Hepatocyte (in vitro differentiated cells): ENCODE measurements around the gene TMEM175. TPM values are rescaled to one million over a fixed set of nuclear protein-coding genes. Genes with fewer than 3 reads are reported as not detected.
A peak's percentile ranks its signal among the peaks of the same experiment; 100 is the strongest.

ENCODE experiments used
- DNase-seq: peaks from one replicate; pipeline ENCODE4 v3.0.0-alpha.2; 2016; ENCODE audit warnings: low spot score
- H2AFZ ChIP-seq: fragments of 200-600 bp; sonication (generic); 2 replicates; pipeline ENCODE4 v1.6.0; 2016; ENCODE audit warnings: antibody characterized with exemption, mild to moderate bottlenecking
- H3K27ac ChIP-seq: fragments of 200-600 bp; sonication (generic); 2 replicates; pipeline ENCODE4 v1.5.1; 2016; ENCODE audit warnings: mild to moderate bottlenecking
- H3K27me3 ChIP-seq: fragments of 200-600 bp; sonication (generic); 2 replicates; pipeline ENCODE4 v1.6.1; 2016
- H3K36me3 ChIP-seq: fragments of 200-600 bp; sonication (generic); replicated peaks from 2 replicates; pipeline ENCODE4 v1.5.1; 2016; ENCODE audit warnings: low read depth; ENCODE audit not compliant: insufficient read depth
- H3K4me1 ChIP-seq: fragments of 200-600 bp; sonication (generic); 2 replicates; pipeline ENCODE4 v1.5.1; 2016; ENCODE audit warnings: mild to moderate bottlenecking, moderate library complexity; ENCODE audit not compliant: insufficient read depth
- H3K4me2 ChIP-seq: fragments of 200-600 bp; sonication (generic); 2 replicates; pipeline ENCODE4 v1.6.0; 2016
- H3K4me3 ChIP-seq: fragments of 200-600 bp; sonication (generic); 2 replicates; pipeline ENCODE4 v1.5.1; 2016; ENCODE audit warnings: mild to moderate bottlenecking
- H3K79me2 ChIP-seq: fragments of 200-600 bp; sonication (generic); 2 replicates; pipeline ENCODE4 v1.6.0; 2017; ENCODE audit warnings: mild to moderate bottlenecking
- H3K9me2 ChIP-seq: fragments of 200-600 bp; sonication (generic); replicated peaks from 2 replicates; pipeline ENCODE4 v1.6.0; 2017; ENCODE audit warnings: mild to moderate bottlenecking; ENCODE audit not compliant: insufficient read depth
- H3K9me3 ChIP-seq: fragments of 200-600 bp; sonication (generic); 2 replicates; pipeline ENCODE4 v1.5.1; 2016; ENCODE audit warnings: low read depth, mild to moderate bottlenecking
- H4K20me1 ChIP-seq: fragments of 200-600 bp; sonication (generic); 2 replicates; pipeline ENCODE4 v1.6.0; 2016; ENCODE audit warnings: mild to moderate bottlenecking; ENCODE audit not compliant: insufficient read depth, poor library complexity, severe bottlenecking
- EZH2 ChIP-seq: fragments of 200-600 bp; sonication (generic); IDR thresholded peaks from 2 replicates; pipeline ENCODE4 v1.6.1; 2016; ENCODE audit warnings: antibody characterized with exemption, mild to moderate bottlenecking, borderline replicate concordance
- EZH2phosphoT487 ChIP-seq: fragments of 200-600 bp; sonication (generic); IDR thresholded peaks from one replicate; pipeline ENCODE4 v1.6.1; 2018; ENCODE audit warnings: antibody characterized with exemption, mild to moderate bottlenecking, low read depth, moderate library complexity; ENCODE audit not compliant: unreplicated experiment, severe bottlenecking
- WGBS: methylation state at CpG from one replicate; pipeline ENCODE4 v1.1.6; 2016; ENCODE audit warnings: low lambda C conversion rate; ENCODE audit errors: missing lambda C conversion rate; 5-methylcytosine and 5-hydroxymethylcytosine counted together
- polyA plus RNA-seq: library from polyadenylated mRNA; unstranded; fragments of >200 nt; fragmentation: Nextera tagmentation; extraction: Ambion mirVana; gene quantifications from 2 replicates; pipeline ENCODE4 v1.2.1, GENCODE V29; 2016
- total RNA-seq: library from RNA; depleted of rRNA; stranded (reverse); fragments of >200 nt; gene quantifications from 2 replicates; pipeline ENCODE4 v1.2.3, GENCODE V29; 2014
- TF ChIP-seq, protein P1 (sequence below): fragments of 200-600 bp; sonication (generic); IDR thresholded peaks from 2 replicates; pipeline ENCODE4 v1.5.1; 2016; ENCODE audit warnings: antibody characterized with exemption, mild to moderate bottlenecking; ENCODE audit not compliant: poor library complexity

Gene TMEM175
- total and polyA plus RNA-seq, 2 experiments from 2014 or later: 14.8 to 31.4 TPM

DNA sequence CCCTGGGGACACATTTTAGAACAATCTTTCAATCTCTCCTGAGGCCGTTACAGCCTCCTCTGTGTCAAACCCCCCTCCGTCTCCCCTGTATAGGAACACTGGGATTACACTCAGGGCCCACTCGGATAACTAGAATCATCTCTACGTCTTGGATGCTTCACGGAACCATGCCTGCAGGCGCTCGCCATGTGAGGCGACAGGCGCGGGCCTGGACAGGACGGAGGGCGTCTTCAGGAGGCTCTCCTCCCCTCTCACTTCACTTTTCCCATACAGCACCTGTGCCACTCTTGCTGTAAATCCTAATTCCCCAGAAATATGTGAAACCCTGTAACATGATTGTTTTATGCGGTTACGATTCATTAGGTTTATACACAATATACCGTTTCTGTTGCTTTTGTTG is 50.6 kb downstream of the TMEM175 start:
- no peak for DNase-seq
- Histone ChIP-seq H3K9me2 (no peaks in the 10 kb centered on the region), H3K79me2 (peaks cover 17% of the 10 kb centered on the region), H3K27ac (no peak overlapping the region), H3K4me1 (peaks cover 13% of the 10 kb centered on the region), H3K4me2 (no peak overlapping the region), H4K20me1 (no peaks in the 10 kb centered on the region), H2AFZ (no peak overlapping the region), H3K36me3 (no peaks in the 10 kb centered on the region), H3K9me3 (no peaks in the 10 kb centered on the region), H3K4me3 (no peak overlapping the region), H3K27me3 (no peaks in the 10 kb centered on the region)
- TF ChIP-seq EZH2: no peak
- WGBS: 93% methylated on average over 15 of the region's 15 CpGs

DNA sequence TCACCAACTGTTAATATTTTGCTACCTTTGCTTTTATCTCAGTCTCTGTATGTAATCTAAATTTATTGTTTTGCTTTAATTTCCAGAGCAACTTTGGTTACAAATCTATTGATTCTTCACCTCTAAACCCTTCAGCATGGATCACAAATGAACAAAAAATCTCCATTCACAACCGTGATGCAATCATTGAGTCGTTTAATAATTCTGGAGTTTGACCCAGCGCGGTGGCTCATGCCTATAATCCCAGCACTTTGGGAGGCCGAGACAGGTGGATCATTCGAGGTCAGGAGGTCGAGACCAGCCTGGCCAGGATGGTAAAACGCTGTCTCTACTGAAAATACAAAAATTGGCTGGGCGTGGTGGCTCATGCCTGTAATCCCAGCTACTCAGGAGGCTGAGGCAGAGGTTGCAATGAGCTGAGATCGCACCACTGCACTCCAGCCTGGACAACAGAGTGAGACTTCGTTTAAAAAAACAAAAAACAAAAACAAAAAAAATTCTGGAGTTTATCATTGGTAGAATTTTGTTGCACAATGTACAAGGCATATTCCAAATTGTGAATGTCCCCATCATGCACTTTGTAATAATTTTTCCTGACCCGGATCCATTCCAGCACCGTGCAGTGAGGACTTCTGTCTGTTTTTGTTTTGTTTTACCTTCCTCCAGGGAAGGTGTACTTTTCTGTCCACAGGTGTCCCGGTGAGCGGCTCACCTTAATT is 52.2 kb downstream of the TMEM175 start:
- Histone ChIP-seq H3K4me2 (peak overlapping the region; percentile 91), H3K27ac (no peak overlapping the region), H3K36me3 (no peaks in the 10 kb centered on the region), H3K27me3 (no peaks in the 10 kb centered on the region), H3K79me2 (peaks cover 17% of the 10 kb centered on the region), H3K9me3 (no peaks in the 10 kb centered on the region), H3K4me1 (peaks cover 13% of the 10 kb centered on the region), H3K9me2 (no peaks in the 10 kb centered on the region), H4K20me1 (no peaks in the 10 kb centered on the region), H2AFZ (peak overlapping the region; percentile 82), H3K4me3 (peak overlapping the region; percentile 3)
- 67% methylated on average over 15 of the region's 15 CpGs for WGBS
- no peak for DNase-seq
- TF ChIP-seq, protein P1, sequence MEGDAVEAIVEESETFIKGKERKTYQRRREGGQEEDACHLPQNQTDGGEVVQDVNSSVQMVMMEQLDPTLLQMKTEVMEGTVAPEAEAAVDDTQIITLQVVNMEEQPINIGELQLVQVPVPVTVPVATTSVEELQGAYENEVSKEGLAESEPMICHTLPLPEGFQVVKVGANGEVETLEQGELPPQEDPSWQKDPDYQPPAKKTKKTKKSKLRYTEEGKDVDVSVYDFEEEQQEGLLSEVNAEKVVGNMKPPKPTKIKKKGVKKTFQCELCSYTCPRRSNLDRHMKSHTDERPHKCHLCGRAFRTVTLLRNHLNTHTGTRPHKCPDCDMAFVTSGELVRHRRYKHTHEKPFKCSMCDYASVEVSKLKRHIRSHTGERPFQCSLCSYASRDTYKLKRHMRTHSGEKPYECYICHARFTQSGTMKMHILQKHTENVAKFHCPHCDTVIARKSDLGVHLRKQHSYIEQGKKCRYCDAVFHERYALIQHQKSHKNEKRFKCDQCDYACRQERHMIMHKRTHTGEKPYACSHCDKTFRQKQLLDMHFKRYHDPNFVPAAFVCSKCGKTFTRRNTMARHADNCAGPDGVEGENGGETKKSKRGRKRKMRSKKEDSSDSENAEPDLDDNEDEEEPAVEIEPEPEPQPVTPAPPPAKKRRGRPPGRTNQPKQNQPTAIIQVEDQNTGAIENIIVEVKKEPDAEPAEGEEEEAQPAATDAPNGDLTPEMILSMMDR: no peak
- TF ChIP-seq EZH2: no peak
- no peak for TF ChIP-seq EZH2phosphoT487

DNA sequence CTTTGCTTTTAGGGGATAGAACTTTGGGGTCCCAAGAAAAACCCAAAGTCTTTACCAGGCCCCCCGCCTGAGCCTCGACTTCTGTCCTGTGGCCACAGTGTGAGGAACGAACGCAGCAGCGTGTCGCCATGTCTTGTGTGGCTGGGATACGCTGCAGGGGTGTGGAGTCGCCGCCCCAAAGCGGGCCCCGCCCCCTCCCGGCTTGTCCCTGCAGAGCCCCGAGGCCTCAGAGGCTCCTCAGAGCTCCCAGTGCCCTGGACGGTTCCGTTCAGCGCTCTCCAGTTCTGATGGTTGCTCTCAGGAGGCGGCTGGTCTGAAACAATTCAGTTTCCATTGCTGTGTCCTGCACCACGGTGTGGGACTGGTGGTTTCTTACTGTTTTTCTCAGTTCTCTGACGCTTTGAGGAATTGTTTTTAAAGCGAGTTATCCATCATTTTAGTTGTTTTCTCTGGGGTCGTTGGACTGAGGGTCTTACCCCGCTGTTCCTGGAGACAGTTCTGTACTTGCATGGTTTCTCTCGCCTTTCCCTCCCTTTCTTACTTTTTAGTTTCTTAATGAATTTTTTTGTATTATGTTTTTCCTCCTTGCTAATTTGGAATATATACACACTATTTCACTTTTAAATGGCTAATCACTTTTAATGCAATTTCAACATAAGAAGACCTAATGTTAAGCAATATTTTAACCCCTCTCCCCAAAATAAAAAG is 53.0 kb downstream of the TMEM175 start:
- Histone ChIP-seq H3K27me3 (no peaks in the 10 kb centered on the region), H3K79me2 (peaks cover 17% of the 10 kb centered on the region), H3K27ac (no peak overlapping the region), H2AFZ (peak overlapping the region; percentile 82), H3K4me1 (peaks cover 13% of the 10 kb centered on the region), H3K4me3 (peak overlapping the region; percentile 3), H3K36me3 (no peaks in the 10 kb centered on the region), H4K20me1 (no peaks in the 10 kb centered on the region), H3K4me2 (peak overlapping the region; percentile 91), H3K9me2 (no peaks in the 10 kb centered on the region), H3K9me3 (no peaks in the 10 kb centered on the region)
- no peak for TF ChIP-seq EZH2phosphoT487
- no peak for TF ChIP-seq EZH2
- TF ChIP-seq, protein P1: no peak
- DNase-seq: peak; percentile 85
- WGBS: 26% methylated on average over 22 of the region's 23 CpGs

DNA sequence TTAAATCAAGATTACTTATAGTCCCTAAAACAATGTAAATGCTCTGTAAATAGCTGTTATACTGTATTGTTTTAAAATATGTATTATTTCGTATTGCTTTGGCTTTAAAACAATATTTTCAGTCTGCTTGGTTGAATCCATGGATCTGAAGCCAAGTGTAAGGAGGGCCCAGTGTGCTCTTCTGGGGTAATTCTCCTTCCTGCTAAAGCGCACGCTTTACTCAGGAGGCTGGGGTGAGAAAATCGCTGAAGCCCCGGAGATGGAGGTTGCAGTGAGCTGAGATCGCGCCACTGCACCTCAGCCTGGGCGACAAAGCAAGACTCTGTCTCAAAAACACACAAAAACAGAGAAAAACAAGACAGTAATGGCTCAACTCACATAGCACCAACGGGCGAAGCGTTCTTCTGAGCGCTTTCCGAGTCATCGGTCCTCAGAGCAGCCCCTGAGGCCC is 54.2 kb downstream of the TMEM175 start:
- no peaks in the 10 kb centered on the region for H4K20me1 ChIP-seq
- peak overlapping the region; percentile 91 for H3K4me2 ChIP-seq
- no peaks in the 10 kb centered on the region for H3K9me3 ChIP-seq
- no peaks in the 10 kb centered on the region for H3K36me3 ChIP-seq
- no peaks in the 10 kb centered on the region for H3K9me2 ChIP-seq
- H3K27me3 ChIP-seq: no peaks in the 10 kb centered on the region
- H2AFZ ChIP-seq: peak overlapping the region; percentile 81
- H3K79me2 ChIP-seq: peaks cover 17% of the 10 kb centered on the region
- WGBS: 7% methylated on average over 14 of the region's 14 CpGs
- H3K4me3 ChIP-seq: peak overlapping the region; percentile 78
- peak overlapping the region; percentile 80 for H3K27ac ChIP-seq
- TF ChIP-seq EZH2: no peak
- TF ChIP-seq, protein P1: no peak
- no peak for TF ChIP-seq EZH2phosphoT487
- DNase-seq: no peak
- H3K4me1 ChIP-seq: peaks cover 13% of the 10 kb centered on the region
